ENCODE data around the gene DGKG.

Gene DGKG

DNA sequence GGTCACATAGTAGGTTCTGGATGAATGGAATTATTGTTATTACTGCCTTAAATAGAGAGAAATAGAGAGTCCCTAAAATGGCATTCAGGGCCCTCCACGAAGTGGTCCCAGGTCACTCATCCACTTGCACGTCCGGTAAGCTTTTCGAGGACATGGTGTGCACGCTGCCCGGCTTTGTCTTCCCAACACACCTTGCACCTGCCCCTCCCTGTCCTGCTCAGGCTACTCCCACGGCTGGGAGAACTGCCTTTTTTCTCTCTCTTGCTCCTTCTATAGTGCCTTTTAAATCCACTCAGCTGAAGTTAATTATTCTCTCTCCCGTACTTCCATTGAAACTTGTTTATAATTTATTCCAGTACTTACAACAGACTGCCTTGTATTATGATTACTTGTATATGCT is 5.6 kb upstream of the DGKG start:
- DNase-seq (ENCODE audit: low spot score) = no peak

DNA sequence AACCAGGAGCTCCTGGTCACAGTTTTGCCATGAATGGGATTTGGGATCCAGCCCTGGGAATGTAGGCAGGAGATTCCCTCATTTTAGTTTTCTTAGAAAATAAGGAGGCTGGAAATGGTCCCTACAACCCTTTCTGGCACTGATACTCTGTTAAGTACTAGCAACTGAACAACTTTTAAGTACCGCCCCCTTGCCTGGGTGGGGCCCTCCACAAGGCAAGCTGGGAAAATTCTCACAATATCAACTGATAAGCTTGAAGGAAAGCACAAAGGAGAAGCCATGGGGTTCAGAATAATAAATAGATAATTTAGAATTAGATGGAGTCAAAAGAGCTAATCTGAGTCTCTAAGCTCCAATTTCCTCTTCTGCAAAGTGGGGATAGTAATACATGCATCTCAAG is 4.2 kb upstream of the DGKG start:
- DNase-seq (ENCODE audit: low spot score) = no peak

DNA sequence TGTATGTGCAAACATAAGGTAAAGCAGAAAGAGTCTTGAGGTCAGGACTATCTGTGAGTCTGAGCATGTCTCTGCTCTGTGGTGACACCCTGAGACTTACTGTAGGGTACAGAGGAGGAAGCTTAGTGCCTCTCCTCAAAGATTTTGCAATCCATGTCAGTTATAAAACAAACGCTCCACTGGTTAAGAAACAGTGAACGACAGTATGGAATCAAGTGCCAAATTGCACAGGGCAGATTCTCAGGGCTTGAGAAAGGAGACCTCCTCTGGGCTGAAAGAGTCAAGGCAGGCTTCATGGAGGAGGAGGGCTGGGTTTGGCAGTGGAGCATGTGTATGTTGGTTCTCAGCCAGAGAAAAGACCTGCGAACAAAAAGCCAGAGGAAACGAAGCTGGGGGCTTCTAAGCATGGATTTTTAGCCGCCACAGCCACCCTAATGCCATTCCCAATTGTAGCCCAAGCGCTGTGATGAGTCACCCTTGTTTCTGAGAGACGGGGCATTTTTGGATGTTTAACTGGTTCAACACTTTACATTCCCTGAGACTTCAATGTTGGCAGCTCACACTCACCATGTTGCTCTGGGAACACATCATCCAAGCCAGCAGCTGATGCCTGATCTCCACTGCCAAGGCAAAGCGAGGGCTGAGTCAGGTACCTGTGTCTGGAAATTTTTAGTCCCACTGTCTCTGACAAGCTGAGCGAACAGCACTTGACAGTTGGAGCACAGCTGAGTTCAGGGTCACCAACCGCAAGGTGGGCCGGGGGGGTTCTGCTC is 3.4 kb upstream of the DGKG start:
- no peak for DNase-seq (ENCODE audit: low spot score)

DNA sequence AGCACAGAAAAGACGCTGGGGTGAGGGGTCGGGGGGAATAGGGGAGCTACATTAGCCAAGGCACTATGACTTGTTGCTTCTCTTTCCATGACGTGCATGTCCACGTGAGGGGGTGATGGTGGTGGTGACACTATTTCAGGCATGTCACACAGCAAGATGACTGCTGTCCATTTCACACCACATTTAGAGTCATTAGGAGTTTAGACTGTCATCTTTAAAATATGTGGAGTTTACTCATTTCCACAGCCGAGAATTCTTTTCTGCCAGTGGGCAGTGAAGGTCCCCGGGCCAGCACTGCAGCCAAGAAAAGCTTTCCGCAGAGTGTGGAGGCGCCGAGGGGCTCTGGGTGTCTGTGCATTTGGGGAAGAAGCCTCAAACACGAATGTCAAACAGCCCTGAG is 954 bp upstream of the DGKG start:
- no peak for DNase-seq (ENCODE audit: low spot score)

DNA sequence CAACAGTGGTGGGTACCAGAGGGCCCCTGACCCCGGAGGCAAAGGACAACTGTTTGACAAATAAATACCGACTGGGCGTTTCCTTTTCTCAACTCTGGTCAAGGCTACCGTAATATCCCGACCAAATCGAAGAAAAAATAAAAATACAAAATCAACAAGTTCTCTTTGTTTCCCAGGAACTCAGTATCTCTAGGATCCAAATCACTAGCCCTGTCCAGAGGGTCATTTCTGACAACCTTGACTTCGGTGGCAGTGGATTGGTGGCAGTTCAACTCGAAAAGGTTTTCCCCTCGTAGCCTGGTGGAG is 456 bp upstream of the DGKG start:
- DNase-seq (ENCODE audit: low spot score) = no peak

DNA sequence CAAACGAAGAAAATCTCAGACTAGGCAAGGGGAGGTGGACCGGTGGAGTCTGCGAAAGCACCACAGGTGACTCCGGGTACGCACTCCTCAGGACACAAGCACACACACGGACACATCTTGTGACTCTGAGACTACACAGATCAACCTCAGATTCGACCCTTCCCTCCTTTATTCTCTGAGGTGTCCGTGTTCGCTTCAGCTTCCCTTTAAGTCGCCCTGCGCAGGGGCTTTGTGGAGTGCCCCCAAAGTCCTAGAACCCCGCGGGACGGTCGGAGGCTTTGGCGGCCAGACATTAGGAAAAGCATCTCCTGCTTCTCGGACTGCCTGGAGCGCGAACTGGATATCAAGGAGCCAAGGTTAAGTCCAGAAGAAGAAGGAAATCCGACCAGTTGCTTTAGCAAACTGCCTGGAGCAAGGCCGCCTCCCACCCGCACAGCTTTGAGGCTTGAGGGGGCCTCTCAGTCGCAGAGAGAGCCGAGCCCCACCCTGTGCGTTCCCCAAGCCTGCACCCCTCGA is 730 bp downstream of the DGKG start:
- DNase-seq (ENCODE audit: low spot score) = no peak

DNA sequence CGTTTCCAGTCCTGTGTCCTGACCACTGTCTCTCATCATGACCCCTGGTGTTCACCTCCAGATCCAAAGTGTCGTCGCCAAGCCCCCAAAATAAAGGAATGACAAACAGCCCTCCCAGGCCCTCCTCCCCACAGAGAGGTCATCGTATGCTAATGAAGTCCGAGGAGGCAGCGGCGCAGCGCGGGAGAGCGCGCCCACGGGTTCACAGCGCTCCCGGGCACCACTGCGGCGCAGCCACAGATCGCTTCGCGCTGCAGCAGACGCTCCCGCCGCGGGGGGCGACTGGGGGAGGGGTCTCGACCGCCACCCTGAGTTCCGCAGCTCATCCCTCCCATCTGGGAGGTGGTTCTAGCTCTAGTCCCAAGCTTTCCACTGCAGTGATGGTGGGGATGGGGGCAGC is 1.3 kb downstream of the DGKG start:
- no peak for DNase-seq (ENCODE audit: low spot score)

DNA sequence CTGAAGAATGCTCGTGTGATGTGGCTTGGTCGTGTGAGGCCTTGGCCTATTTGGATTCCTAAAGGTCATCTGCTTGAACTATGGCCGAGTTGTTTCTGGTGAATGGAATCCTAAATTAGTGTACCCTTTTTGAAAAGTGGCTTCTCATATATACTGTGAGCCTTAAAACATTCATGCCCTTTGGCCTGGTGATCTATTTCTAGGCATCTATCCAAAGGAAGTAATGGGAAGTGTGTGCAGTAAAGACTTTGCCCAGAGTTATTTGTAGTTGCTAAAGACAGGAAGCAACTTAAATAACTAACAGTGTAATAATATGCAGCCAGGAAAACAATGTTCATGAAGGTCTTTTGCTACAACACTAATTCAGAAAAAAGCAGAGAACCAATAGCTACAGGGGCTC is 3.0 kb downstream of the DGKG start:
- no peak for DNase-seq (ENCODE audit: low spot score)

DNA sequence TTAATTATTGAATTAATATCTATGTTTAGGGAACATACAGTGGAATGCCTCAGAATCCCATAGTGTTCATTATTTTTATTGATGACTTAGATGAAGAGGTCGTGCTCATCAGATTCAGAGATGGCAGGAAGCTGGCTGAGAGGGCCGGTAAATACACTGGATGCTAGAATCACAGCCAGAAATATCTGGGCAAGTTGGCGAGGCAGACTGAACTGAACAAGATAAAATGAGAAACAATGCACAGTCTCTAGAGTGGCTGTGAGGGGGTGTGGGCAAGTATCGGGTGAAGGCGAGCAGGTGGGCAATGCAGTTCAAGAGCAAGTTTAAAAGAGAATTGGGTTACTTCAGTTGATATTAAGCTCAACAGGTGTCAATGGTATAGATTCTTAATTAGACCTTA is 5.9 kb downstream of the DGKG start:
- DNase-seq (ENCODE audit: low spot score) = no peak

DNA sequence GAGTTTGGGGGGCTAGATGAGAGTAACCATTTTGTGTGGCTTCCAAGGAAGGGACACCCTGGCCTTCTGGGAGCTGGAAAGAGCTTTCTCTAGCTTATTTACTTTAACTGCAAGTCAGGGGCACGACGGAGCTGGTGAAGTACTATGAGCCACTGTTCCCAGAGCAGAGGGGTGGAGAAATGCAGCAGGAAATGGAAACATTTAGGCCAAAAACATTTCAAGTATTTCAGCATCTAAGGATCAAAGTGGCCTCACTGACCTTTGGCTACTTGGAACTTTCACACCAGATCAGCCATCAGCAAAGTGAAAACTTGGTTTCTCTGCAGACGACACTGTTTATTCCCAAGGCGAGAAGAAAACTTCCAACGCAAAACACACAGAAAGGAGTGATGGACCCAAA is 7.9 kb downstream of the DGKG start:
- DNase-seq (ENCODE audit: low spot score) = no peak

DNA sequence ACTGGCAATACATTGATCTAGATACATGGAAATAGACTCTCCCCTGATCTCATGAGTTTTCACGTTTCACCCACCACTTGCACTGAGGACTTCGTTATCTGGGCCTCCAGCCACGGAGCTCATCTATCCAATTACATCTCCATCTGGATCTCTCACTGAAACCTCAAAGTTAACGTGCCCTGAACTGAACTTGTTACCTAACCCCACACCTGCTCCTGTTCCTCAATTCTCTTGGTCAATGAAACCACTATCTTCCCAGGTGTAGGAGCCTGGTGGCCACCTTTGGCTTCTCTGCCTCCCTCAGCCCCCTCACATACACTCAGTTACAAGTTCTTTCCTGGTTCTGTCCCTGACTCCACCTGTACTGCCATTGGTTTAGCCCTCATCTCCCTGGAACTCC is 9.7 kb downstream of the DGKG start:
- DNase-seq (ENCODE audit: low spot score) = no peak

DNA sequence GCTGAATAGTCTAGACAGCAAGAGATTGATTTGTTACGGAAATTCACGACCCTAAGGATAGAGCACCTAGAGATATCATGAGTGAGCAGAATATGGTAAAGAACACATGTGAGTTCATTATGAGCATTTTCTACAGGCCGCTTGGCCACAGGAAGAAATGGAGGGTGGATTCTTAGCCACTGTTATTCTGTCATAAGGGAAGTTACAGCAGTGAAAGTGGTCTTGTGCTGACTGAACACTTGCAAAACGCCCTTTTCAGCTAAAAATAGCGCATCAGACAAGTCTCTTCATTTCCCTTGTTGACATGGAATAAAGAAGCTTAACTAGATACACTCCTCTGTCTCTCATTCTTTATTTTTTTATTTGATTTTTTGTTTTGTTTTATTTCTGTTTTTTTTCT is 19.8 kb downstream of the DGKG start:
- DNase-seq (ENCODE audit: low spot score) = no peak

DNA sequence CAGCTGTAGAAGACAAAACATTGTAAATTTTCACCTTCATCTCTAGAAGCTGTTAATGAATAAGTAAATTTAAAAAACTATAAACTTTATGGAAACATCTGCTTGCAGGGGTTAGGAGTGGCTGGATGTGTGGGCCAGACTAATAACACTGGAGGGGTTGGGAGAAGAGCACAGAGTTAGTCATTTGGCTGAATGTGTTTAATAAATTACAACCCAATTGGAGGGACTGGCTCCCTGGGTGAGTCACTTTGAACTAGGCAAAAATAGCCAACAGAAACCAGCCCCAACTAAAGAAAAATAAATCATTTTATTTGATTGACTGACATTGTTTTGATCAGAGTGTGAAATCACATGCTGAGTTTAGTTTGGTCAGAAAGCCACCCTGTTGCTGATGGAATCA is 21.8 kb downstream of the DGKG start:
- no peak for DNase-seq (ENCODE audit: low spot score)

DNA sequence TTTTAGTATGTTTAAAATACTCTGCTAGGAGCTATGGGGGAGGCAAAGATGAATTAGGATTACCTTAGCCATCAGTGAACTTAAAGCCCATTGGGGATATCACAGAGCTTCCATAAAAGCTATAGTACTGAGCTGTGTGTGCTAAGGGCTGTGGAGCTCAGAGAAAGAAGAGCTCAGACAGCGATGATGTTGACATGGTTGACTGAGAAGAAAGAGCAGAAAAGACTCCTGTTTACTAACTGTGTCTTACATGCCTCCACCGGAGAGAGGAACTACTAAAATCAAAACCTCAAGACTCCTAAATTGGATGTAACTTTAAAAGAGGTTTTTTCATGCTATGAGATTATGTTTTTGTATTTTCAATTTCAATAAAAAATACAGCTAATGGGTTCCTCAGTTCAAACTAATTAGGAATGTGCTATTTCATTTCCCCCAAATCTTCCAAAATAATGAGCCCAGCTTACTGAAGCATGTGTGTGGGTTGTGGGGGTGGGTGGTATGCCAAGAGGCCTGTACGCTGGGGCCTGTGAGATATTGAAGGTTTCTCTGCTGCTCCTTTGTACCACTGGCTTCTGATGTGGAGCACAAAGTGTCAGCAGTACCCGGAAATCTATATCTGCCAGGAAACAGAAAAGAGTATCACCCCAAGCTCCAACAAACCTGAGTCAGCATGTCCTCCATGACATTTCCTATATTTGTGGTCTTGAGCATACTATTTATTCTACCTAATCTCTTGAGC is 22.7 kb downstream of the DGKG start:
- no peak for DNase-seq (ENCODE audit: low spot score)

DNA sequence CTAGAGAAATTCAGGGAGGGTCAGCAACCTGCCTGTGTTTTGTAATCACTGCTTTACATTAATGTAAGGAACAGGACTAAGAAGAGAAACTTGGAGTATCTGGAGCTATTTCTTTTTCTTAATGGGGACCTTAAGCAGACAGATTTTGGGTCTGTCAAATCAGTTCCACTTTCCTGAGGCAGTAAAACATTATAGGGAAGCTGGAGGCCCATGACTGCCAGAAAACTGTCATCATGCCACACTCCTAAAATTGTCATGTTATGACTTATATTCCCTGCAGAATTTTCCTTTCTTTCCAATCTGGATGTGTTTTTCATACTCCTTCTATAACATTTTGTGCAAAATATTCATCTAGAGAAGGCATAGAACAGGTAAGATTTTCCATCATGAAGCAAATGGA is 28.8 kb downstream of the DGKG start:
- no peak for DNase-seq (ENCODE audit: low spot score)

DNA sequence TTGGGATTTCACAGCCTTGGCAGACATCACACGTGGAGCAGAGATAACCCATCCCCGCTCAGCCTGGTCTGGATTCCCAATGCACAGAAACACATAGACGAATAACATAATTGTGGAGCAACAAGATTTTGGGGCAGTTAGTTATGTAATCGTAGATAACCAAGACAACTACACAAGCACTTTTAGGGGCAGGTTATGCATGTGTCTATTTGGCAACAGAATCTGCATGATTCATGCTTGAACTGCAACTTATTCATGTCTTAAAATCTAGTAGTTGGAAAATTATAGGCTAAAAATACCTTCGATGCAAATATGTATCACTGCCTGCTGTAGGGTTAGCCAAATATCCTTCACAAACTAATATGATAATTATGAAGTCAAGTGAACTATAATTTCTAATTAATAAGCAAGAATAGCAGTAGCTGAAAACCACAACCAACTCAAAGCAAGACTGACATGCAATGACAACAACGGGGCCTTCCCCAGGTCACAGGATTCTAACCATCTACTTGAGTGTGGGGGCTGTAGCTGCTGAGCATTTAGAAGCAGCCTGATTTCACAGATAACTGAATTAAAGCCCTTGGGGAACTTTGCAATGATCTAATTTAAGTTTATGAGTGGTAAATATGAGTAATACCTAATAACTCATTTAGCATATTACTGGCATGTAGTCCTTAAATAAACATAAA is 31.1 kb downstream of the DGKG start:
- no peak for DNase-seq (ENCODE audit: low spot score)

DNA sequence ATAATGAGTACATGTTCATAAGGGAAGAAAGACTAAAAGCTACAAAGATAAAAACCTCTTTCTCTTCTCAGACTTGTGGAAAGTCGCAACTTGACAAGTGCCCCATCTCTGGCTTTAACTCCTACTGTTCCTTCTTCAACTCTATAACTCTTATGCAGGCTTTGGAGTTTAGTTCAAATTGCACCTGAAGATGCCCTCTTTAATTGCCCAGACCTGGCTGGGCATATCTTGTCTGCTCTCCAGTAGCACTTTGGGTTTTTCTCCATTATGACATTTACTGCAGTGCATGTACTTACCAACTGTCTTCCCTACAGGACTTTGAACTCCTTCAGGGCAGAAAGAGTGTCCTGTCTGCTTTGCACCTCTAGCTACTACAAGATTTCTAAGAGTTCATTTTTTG is 32.4 kb downstream of the DGKG start:
- no peak for DNase-seq (ENCODE audit: low spot score)

DNA sequence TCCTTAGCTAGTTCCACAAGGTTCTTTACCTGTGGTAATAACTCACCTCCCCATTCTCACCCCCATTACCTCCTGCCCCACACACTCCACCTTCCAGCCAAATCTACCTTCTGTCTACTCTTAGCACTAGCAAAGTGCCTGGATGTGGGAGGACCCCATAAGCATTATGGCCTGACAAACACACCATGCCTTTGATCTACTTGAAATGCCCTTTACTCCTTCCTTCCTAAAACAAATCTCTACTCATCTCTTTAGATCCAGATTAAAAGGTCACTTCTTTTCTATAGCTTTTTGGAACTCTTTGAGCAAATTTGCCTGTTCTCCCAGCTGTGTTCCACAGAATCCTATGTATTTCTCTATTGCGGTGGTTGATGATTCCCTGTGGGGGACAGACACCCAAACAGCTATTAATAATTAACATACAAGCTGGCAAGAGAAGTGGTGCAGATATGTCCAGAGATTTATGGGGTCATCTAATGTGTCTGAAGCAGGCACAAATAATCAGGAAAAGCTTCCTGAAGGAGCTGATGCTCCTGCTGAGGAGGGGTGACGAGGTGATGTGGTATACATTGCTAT is 34.0 kb downstream of the DGKG start:
- no peak for DNase-seq (ENCODE audit: low spot score)

DNA sequence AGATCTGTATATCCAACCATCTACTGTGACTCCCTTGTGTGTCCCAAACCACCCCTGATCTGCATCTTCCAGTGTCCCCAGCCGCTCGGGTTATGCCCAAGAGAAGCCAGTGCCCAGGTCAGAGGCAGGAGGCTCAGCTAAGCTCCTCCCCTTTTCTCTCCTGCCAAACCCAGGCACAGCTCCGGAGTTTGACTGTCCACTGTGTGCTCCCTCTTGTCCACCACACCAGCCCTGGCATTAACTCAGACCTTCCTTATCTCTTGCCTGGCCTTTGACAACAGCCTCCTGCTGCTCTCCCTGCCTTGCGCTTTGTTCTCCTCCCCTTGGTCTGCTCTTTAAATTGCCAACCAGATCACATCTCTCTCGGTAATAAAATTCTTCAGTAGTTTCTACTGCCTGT is 39.3 kb downstream of the DGKG start:
- DNase-seq (ENCODE audit: low spot score) = no peak

DNA sequence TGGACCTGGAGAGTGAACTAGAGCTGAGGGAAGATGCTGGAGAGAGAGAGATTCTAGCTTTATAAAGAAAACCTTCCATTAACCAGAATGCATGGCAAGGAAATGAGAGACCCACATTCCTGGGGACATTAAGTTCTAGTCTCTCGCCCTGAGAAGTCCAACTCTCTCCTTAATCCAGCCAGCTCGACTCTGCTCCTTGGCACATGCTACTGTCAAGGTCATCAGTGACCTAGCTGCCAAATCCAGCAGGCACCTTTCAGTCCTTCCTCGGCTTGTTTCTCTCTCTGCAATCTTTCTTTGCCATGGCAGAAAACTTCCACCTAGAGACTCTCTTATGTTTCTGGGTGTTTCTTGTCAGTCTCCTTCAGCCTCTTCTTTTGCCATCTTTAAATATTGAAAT is 40.3 kb downstream of the DGKG start:
- DNase-seq (ENCODE audit: low spot score) = no peak

DNA sequence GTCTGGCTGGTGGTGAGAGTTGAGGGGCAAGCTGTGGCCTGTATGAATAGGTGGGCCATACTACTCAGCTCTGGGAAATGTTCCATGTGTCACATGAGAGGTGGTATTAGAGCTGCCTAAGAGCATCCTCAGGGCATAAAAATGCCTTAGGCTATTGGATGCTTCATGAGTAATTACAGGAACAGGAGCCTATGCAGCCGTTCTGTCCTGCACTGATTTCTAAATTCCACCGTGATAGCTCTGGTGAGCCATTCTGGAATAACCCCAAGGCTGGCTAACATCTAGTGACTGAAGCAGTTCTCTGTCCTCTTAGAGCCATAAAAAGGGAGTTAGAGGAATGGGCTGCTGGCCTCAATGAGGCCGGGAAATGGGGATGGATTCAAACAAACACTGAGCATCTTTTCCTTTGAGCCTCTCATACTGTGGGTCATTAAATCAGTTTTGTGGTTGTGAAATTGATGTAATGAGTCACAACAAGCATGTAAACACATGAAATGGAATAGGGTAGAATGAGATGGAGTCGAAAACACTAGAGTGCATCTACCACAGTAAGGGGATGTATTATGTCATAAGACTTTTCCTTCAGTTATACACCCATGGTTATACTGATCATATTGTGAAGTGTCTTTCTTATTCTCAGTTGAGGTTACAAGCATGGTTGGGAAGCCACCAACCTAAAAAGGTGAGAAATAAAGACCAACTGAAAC is 41.0 kb downstream of the DGKG start:
- no peak for DNase-seq (ENCODE audit: low spot score)

DNA sequence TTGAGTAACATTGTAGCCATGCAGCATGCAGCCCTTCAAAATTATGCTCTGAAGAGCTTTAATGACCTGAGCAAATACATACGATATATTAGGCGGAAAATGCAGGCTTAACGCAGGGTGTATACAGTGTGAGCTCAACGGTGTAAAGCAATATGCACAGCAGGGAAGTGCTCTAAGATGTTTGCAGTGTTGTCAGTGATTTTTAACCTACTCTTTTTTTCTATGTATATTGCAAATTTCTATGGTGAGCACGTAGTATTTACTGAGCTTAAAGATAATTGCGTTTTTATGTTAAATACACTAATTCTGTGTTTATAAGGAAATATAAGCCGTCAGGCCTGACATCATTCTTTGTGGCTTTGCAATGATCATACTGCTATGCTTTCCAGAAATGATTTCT is 42.1 kb downstream of the DGKG start:
- no peak for DNase-seq (ENCODE audit: low spot score)

Measured in hematopoietic multipotent progenitor cell treated with erythropoietin and hydrocortisone succinate and interleukin-3 and kit ligand, for 17 days (in vitro differentiated cells).